Tibial nerve (tissue), 3 donors: Measurements from ENCODE around the gene EEF1AKMT4.

Source experiments
- POLR2A ChIP-seq, 2 donors: fragments of 450-650 bp; IDR thresholded peaks; one replicate each; pipeline ENCODE4 v1.6.1; 2017; ENCODE audit warnings: antibody characterized with exemption in 2 of 2, mild to moderate bottlenecking in 2 of 2, moderate library complexity in 2 of 2
- TF ChIP-seq, protein P1 (sequence below), 5 experiments: fragments of 200-600 bp in 3 of 5; fragments of 450-650 bp in 2 of 5; sonication (generic) in 3 of 5; IDR thresholded peaks; one replicate each; pipeline ENCODE4 v1.5.1; 2016 to 2019; ENCODE audit warnings: antibody characterized with exemption in 5 of 5, mild to moderate bottlenecking in 3 of 5, moderate library complexity in 2 of 5

DNA sequence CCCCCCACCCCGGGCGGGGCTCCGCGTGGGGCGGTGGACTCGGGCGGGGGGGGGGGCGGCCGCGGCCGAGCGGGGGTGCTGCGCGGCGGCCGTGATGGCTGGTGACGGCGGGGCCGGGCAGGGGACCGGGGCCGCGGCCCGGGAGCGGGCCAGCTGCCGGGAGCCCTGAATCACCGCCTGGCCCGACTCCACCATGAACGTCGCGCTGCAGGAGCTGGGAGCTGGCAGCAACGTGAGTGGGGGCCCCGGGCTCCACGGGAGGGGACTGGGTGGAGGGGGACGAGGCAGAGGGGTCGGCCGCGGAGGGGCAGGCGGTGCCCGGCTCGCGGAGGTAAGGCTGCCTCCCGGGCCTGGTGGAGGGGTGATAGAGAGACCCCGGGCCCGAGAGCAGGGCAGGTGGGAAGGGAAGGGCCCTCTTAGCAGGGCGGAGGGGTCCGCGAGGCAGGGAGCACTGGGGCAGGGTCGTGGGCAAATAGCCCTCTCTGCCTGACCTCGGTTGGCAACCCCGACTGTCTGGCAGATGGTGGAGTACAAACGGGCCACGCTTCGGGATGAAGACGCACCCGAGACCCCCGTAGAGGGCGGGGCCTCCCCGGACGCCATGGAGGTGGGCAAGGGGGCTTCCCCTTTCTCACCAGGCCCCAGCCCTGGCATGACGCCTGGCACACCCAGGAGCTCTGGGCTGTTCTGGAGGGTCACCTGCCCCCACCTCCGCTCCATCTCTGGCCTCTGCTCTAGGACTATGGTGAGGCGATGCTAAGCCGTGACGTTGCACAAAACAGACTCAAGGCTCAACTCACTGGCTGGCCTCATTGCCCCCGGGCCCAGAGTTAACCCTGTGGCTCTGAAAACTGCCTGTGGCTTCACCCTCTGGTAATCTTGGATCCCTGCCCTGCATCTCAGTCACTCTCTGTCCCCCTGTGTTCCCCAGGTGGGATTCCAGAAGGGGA, 26.8 kb downstream of the EEF1AKMT4 start, which contains the start of gene ECE2:
- no peak for TF ChIP-seq POLR2A (IDR thresholded peaks at IDR 0.05)
- TF ChIP-seq, protein P1, sequence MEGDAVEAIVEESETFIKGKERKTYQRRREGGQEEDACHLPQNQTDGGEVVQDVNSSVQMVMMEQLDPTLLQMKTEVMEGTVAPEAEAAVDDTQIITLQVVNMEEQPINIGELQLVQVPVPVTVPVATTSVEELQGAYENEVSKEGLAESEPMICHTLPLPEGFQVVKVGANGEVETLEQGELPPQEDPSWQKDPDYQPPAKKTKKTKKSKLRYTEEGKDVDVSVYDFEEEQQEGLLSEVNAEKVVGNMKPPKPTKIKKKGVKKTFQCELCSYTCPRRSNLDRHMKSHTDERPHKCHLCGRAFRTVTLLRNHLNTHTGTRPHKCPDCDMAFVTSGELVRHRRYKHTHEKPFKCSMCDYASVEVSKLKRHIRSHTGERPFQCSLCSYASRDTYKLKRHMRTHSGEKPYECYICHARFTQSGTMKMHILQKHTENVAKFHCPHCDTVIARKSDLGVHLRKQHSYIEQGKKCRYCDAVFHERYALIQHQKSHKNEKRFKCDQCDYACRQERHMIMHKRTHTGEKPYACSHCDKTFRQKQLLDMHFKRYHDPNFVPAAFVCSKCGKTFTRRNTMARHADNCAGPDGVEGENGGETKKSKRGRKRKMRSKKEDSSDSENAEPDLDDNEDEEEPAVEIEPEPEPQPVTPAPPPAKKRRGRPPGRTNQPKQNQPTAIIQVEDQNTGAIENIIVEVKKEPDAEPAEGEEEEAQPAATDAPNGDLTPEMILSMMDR (IDR thresholded peaks at IDR 0.05): no peak
